ENCODE measurements around the gene LETM1. TPM values are rescaled to one million over a fixed set of nuclear protein-coding genes. Genes with fewer than 3 reads are reported as not detected.

The LETM1 gene
- total RNA-seq, 4 donors from 2014 or later: 23.2 to 40.3 (median 33.6) TPM

DNA sequence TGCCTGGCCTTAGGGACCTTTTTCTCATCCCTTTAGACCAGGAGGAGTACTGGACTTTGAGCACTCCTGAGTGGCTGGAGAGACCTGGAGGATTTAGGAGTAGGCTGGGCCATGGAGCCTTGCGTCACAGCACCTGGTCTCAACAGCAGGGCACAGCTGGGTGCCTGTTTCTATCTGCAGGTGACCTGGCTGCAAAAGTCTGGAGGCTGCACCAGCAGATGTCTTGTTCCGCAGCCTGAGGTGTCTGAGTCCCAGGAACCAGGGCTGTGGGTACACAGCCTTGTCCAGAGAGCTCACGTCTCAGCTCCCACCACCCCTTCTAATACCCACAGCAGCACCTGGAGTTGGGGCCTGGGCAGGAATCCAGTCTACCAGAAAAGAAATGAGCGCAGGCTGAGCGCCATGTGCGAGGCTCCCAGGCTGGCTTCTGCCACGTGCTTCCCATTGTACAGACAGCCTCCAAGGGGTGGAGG is 10.3 kb upstream of the LETM1 start:
- in situ Hi-C loops (cut with MboI; ENCODE audit: low sequenced_read_pairs in 4 of 4): no loop called here
- Histone ChIP-seq H3K4me1 (peaks cover 7 to 8% of the 10 kb centered on the region in 2 donors), H3K36me3 (no peaks in the 10 kb centered on the region), H3K4me3 (no peak overlapping the region), H3K9me3 (no peaks in the 10 kb centered on the region), H3K27me3 (peaks cover 13 to 33% (median 32%) of the 10 kb centered on the region in 3 donors), H3K27ac (no peak overlapping the region)
- TF ChIP-seq, protein P1, sequence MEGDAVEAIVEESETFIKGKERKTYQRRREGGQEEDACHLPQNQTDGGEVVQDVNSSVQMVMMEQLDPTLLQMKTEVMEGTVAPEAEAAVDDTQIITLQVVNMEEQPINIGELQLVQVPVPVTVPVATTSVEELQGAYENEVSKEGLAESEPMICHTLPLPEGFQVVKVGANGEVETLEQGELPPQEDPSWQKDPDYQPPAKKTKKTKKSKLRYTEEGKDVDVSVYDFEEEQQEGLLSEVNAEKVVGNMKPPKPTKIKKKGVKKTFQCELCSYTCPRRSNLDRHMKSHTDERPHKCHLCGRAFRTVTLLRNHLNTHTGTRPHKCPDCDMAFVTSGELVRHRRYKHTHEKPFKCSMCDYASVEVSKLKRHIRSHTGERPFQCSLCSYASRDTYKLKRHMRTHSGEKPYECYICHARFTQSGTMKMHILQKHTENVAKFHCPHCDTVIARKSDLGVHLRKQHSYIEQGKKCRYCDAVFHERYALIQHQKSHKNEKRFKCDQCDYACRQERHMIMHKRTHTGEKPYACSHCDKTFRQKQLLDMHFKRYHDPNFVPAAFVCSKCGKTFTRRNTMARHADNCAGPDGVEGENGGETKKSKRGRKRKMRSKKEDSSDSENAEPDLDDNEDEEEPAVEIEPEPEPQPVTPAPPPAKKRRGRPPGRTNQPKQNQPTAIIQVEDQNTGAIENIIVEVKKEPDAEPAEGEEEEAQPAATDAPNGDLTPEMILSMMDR (IDR thresholded peaks at IDR 0.05 in 4 of 5, conservative IDR thresholded peaks at IDR 0.05 in 1 of 5): no peak
- no peak for TF ChIP-seq POLR2A (IDR thresholded peaks at IDR 0.05)
- ATAC-seq: no peak
- intact Hi-C loops (cut with DNase I; ENCODE audit: low total_unique reads): no loop called here
- DNase-seq: no peak

DNA sequence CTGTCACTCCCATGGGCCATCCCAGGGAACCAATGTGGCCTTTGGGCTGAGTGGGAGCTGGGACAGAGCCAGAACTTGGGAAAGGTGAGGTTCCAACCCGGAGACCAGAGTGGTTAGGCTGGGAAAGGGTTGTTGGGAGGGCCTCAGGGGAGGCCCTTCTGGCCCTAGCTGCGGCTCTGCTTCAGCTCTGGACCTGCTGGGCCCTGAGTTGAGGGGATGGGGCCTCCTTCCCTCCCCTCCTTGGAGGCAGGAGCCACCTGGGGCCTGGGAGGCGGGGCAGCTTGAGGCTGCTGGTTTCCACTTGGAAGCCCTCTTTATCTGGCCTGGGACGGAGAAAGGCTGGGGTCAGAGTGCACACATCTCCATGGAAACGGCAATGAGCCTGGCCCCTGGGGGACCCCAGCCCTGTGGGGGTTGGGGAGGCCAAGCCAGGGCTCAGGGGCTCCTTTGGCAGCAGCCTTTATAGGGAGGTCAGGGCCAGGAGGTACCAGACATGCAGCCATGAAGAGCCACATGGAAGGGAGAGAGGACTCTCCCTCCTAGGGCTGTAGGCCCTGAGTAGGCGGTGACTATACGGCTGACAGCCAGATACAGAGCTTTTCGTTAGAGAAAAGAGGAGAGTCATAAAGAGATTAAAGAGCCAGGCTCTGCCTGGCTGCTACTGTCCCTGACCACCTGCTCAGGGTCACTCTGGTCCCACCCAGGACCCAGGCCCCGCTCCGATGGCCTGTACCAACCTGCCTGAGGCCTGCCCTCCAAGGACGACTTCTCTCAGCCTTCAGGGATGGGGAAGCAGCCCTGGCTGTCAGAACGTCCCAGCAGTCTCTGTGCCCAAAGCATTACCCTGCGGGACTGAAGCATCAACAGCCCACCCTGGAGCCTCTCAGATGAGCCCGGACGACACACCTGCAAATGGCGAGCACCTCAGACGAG is 8.4 kb upstream of the LETM1 start:
- H3K27ac ChIP-seq: no peak overlapping the region
- no peaks in the 10 kb centered on the region for H3K9me3 ChIP-seq
- in situ Hi-C loops (cut with MboI; ENCODE audit: low sequenced_read_pairs in 4 of 4): no loop called here
- H3K27me3 ChIP-seq: peaks cover 13 to 33% (median 32%) of the 10 kb centered on the region in 3 donors
- no peaks in the 10 kb centered on the region for H3K4me1 ChIP-seq
- no peak overlapping the region for H3K4me3 ChIP-seq
- TF ChIP-seq POLR2A (IDR thresholded peaks at IDR 0.05): no peak
- TF ChIP-seq, protein P1 (IDR thresholded peaks at IDR 0.05 in 4 of 5, conservative IDR thresholded peaks at IDR 0.05 in 1 of 5): no peak
- H3K36me3 ChIP-seq: no peaks in the 10 kb centered on the region
- ATAC-seq (no peak), DNase-seq (no peak)
- intact Hi-C loops (cut with DNase I; ENCODE audit: low total_unique reads): no loop called here

DNA sequence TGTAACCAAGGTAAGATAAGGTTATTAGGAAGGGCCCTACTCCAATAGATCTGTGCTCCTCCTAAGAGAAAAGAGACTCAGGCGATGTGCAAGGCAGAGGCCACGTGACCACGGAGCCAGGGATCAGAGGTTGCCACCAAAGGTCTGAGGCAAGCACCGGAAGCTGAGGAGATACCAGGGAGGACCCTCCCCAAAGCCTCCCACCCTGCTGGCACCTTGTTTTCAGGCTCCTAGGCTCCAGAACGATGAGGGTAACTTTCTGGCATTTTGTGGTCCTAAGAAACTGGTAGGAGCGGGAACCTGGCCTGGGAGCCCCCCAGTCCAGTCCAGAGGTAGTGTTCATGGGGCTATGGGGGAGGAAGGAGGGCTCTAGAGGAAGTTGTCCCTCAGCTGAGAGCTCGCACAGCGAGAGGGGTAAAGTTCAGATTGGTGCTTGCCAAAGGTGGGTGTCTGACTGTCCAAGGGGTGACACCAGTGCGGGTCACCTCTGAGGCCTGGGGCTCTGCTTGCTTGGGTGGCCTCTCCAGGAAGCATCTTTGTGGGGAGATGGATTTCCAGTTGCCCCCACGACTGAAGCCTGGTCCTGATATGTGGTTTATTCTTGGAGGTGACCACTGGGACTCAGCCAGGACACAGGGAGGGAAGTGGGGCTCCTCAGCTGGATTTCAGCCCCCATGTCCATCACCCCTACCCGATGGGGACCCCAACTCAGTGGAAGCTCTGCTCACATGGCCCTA is 7.5 kb upstream of the LETM1 start:
- intact Hi-C loops (cut with DNase I; ENCODE audit: low total_unique reads) (no loop called here), in situ Hi-C loops (cut with MboI; ENCODE audit: low sequenced_read_pairs in 4 of 4) (no loop called here)

DNA sequence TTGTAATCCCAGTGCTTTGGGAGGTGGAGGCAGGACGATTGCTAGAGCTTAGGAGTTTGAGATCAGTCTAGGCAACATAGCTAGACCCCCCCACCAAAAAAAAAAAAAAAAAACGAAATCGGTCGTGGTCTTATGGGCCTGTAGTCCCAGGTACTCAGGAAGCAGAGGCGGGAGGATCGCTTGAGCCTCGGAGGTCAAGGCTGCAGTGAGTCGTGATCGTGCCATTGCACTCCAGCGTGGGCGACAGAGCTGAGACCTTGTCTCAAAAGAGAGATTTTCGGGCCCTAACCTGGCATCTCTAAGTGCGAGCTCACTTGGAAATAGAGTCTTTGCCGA is 7.0 kb upstream of the LETM1 start:
- DNase-seq (no peak), ATAC-seq (no peak)
- intact Hi-C loops (cut with DNase I; ENCODE audit: low total_unique reads): no loop called here
- Histone ChIP-seq H3K27ac (no peak overlapping the region), H3K27me3 (peaks cover 11 to 33% (median 32%) of the 10 kb centered on the region in 3 donors), H3K4me3 (no peak overlapping the region), H3K36me3 (no peaks in the 10 kb centered on the region), H3K4me1 (peaks cover 0 to 2% of the 10 kb centered on the region in 2 donors), H3K9me3 (no peaks in the 10 kb centered on the region)
- in situ Hi-C loops (cut with MboI; ENCODE audit: low sequenced_read_pairs in 4 of 4): no loop called here
- TF ChIP-seq, protein P1 (IDR thresholded peaks at IDR 0.05 in 4 of 5, conservative IDR thresholded peaks at IDR 0.05 in 1 of 5): no peak

More for the DNA sequence above, 7.5 kb upstream of the LETM1 start:
- Histone ChIP-seq H3K27me3 (peaks cover 11 to 33% (median 32%) of the 10 kb centered on the region in 3 donors), H3K36me3 (no peaks in the 10 kb centered on the region), H3K4me1 (no peaks in the 10 kb centered on the region), H3K9me3 (no peaks in the 10 kb centered on the region), H3K27ac (no peak overlapping the region), H3K4me3 (no peak overlapping the region)
- no peak for DNase-seq
- no peak for ATAC-seq
- TF ChIP-seq, protein P1 (IDR thresholded peaks at IDR 0.05 in 4 of 5, conservative IDR thresholded peaks at IDR 0.05 in 1 of 5): no peak
- no peak for TF ChIP-seq POLR2A (IDR thresholded peaks at IDR 0.05)

All from gastrocnemius medialis (tissue), 4 donors.